GM18519 (cell line): ENCODE results near the gene SDF4.
"Not testable (repeated sequence)": the region's sequence is repeated elsewhere in the genome, so short reads cannot be mapped to it uniquely, and the experiment has no call there.

Experiments used
- ATAC-seq: cut with Tn5 transposase; IDR thresholded peaks from one replicate; pipeline ENCODE4 v1.9.1; 2021; ENCODE audit warnings: mild to moderate bottlenecking, moderate library complexity; ENCODE audit not compliant: unreplicated experiment, low FRiP score

Gene SDF4

DNA sequence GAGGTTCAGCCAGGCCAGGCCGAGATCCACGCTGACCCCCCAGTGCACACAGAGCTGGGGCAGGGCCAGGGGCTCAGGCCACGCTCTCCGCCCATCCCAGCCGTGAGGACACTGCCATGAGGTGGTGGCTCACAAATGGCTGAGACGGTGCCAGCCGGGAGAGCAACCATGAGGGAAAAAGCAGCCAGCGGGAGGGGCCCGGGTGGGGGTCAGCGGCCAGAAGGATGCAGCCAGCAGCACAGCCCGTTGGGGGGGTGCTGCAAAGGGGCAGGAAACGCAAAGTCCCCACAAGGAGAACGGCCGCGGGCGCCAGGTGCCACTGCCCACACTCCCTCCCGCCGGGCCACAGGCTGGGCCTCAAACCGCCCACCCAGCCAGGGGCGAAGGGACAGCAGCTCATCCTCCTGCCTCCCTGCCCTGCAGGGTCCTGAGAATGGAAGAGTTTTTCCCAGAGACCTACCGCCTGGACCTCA, 49.8 kb downstream of the SDF4 start:
- no peak for ATAC-seq

DNA sequence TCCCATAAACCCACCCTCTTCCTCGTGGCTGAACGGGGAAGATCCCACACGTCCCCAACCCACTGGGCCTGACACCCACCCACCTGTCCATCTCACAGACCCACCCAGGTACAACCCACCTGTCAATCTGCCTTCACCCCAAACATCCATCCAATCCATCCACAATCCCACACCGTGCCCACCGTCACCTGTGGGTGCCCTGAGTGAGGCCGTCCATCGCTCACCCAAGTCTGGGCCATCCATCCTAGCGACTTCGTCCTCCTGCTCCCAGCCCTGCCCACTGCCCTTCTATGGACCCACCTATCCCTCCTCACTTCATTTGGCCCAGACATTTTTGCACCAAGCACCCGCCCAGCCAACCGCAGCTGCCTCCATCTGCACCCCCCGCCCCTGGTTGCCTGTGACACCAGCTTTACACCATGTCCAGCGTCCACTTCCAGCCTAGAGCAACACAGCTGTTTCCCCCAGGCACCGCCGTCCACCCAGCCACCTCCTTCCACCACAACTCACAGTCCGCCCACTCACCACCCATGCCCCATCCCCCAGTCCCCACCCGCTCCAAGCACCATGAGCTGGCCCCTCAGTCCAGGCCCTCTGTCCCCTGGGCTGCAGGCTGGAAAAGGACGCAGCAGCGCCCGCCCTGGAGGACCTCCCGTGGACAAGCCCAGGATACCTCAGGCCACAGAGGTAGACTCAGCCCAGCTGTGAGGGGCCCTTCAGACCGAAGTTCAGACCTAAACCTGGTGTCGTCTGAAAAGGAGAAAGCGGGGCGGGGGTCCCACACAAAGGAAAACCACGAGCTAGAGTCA, 50.5 kb downstream of the SDF4 start:
- no peak for ATAC-seq

DNA sequence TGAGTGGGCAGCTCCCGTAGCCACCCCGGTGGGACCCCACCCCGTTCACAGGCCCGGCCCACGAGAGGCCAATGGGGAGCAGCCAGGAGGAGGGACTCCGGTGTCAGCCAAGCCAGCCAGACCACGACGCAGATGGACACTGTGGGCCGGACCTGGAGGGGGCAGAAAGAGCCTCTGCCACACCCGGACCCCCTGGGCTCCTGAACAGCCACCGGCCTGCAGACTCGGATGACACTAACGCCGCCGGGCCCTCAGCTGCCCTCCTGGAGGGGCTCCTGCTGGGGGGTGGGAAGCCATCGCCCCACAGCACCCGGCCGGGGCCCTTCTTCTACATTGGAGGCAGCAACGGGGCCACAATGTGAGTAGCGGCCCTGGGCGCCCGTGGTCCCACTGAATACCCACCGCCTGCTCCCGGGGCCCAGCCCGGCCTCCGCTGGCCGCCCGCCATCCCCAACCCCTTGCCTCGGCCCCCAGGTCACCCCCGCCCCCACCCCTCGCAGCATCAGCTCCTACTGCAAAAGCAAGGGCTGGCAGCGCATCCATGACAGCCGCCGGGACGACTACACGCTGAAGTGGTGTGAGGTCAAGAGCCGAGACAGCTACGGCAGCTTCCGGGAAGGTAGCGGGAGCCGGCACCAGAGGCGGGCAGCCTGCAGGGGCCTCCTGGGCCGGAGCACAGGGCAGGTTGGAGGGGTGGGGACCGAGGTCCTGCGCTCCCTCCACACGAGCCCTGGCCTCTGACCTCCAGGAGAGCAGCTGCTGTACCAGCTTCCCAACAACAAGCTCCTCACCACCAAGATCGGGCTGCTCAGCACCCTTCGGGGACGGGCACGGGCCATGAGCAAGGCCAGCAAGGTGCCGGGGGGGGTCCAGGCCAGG, 51.6 kb downstream of the SDF4 start:
- ATAC-seq, result no peak

DNA sequence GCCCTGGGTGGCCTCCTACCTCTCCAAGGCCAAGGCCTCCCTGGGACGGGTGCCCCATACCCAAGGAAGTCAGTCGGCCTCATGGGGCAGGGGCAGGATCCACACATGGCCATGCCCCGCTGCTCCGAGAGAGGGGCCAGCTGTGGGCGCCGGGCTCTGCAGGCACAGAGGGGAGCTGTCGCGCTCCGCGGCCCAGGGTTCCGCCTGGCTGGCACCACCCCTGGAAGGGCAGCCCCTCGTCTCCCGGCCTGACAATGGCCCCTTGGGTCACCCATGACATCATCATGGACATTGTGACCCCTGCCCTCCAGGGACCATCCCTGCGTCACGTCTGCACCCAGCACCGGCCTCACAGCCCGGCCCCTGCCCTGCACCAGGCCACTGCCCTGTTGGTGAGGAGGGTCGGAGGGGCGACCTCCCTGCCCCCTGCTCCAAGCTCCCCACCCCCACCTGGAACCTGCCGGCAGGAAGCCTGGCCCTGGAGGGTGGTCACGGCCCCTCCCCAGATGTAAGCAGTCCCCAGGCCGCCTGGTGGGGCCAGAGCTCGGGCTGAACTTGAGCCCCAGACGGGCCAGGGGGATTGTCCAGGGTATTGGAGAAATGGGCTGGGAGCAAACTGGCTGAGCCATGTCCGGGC, 52.3 kb downstream of the SDF4 start:
- ATAC-seq, result no peak

DNA sequence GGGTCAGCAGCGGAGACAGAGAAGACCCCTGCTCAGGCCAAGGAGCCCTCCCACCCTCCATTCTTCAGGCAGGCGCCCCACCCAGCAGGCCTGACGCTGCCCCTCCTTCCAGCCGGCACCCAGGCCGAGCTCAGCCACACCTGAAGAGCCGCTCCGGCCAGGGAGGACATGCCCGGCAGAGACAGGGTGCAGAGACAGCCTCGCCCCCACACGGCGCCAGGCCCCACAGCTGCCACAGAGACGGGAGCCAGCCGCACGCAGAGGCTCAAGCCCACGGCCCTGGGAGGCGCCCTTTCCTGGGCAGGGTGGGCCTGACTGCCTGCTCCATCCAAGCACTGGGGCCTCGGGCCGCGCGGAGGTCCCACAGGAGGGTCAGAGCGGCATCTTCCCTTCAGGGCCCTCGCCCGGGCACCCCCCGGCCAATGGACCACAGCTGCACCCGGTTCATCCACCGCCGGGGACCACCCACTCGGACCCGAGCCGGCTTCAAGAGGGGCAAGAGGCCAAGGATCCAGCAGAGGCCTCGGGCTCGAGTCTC, 52.9 kb downstream of the SDF4 start:
- no peak for ATAC-seq

DNA sequence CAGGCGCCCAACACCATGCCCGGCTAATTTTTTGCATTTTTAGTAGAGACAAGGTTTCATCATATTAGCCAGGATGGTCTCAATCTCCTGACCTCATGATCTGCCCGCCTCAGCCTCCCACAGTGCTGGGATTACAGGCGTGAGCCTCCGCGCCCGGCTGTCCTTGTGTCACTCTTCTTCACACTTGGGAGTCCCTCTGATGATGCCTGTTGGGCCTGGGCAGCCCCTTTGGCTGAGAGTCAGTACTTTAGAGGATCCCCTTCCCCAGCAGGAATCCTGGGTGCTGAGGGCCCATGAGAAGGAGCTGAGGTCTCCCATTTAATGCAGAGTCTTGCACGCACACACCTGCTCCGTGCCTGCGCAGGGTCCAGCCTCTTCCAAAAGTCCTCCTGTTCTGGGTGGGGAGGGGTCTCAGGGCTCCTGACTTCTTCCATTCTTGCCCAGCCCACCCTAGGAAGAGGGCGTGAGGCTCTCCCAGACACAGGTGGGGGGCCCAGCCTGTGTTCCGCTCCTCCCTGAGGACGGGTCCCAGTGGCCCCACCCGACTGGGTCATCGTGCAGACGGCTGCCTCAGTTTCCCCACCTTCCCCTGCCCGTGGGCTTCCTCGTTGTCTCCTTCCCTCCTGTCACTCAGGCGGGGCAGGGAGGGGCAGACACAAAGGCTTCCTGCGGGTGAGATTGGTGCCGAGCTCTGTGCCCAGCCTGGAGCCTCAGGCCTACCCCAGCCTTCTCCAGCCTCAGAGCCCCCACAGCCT, 54.2 kb downstream of the SDF4 start:
- ATAC-seq, result no peak

DNA sequence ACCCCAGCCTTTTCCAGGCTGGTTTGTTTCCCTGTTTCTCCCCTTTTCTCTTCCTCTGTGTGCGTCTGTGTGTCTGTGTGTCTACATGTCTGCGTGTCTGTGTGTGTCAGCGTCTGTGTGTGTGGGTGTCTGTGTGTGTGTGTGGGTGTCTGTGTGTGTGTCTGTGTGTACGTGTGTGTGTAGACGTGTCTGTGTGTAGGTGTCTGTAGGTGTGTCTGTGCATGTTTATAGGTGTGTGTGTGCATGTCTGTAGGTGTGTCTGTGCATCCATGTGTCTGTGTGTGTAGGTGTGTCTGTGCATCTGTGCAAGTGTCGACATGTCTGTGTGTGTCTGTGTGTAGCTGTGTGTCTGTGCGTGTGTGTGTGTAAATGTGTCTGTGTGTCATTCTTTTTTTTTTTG, 54.9 kb downstream of the SDF4 start:
- no peak for ATAC-seq

DNA sequence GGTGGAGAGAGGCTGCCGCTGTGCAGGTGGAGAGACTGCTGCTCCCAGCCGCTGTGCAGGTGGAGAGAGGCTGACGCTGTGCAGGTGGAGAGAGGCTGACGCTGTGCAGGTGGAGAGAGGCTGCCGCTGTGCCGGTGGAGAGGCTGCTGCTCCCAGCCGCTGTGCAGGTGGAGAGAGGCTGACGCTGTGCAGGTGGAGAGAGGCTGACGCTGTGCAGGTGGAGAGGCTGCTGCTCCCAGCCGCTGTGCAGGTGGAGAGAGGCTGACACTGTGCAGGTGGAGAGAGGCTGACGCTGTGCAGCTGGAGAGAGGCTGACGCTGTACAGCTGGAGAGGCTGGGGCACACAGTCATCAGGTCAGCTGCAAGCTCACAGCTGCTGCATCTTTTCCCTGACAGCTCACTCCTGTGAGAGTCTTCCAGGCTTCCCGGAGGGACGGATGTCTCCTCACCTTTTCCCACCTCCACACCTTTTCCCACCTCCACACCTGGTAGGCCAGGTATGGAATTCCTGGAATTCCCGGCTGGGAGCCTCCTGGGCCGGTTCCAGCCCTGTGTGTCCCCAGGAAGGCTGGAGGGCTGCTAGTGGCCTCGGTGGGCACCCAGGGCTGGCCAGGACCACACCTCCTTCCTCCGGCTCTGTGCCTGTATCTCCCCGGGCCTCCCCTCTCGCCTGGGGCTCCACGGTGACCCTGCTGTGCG, 55.6 kb downstream of the SDF4 start:
- ATAC-seq, result not testable (repeated sequence)

DNA sequence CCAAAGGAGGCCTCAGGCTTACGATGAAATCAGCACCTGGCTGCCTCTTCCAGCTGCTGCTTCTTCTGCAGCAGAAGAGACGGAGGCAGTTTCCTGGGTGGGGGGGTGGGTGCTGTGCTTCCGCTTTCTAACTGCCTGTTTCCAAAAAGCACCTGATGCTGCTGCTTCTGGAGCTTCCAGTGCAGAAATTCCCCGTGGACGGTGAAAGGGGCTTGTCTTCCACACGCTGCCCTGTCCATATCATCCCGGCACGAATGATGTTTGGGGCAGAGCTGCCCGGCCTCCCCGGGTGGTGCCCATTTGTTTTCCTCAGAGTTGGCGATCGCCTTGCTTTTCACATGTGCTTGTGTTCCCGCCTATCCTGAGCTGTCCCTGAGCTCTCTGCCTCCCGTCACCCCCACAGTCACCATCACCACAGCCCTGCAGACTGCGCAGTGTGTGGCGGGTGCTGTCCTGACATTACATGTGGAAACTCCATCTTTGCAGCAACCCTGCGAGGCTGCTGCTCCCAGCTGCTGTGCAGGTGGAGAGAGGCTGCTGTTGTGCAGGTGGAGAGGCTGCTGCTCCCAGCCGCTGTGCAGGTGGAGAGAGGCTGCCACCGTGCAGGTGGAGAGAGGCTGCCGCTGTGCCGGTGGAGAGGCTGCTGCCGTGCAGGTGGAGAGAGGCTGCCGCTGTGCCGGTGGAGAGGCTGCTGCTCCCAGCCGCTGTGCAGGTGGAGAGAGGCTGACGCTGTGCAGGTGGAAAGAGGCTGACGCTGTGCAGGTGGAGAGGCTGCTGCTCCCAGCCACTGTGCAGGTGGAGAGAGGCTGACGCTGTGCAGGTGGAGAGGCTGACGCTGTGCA, 56.4 kb downstream of the SDF4 start:
- no peak for ATAC-seq

DNA sequence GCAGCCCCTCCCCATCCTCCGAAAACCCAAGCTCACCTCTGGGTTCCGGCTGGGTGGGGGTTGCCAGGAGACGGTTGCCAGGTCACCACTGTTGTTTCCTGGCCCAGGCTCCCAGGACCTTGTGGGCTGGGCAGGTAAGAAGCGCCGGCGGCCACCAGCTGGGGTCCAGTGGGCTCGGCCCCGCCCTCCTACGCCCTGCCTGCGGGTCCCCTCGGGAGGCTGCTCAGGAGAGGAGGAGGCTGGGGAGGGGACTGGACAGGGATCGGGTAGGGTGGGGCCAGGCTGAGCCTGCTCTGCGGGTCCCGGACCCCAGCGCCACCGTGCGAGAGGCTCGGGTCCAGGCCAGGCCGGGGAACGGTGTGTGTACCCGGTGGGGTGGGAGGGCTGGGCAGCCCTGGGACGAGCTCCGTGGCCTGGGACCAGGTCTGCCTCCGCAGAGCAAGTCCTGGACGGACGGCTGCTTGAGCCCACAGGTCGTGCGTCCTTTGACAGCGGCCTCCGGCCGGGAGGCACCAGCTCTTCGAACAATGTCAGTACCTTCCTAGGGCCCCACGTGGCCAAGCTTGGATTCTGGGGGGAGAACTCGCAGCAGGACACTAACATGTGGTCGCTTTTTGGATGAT, 57.9 kb downstream of the SDF4 start, which contains the start of gene TTLL10:
TSS of gene TTLL10 (plus strand) at position 88 of the 623 bp plus-strand sequence. CDS start 5,336 bp downstream, outside the sequence.
- no peak for ATAC-seq

DNA sequence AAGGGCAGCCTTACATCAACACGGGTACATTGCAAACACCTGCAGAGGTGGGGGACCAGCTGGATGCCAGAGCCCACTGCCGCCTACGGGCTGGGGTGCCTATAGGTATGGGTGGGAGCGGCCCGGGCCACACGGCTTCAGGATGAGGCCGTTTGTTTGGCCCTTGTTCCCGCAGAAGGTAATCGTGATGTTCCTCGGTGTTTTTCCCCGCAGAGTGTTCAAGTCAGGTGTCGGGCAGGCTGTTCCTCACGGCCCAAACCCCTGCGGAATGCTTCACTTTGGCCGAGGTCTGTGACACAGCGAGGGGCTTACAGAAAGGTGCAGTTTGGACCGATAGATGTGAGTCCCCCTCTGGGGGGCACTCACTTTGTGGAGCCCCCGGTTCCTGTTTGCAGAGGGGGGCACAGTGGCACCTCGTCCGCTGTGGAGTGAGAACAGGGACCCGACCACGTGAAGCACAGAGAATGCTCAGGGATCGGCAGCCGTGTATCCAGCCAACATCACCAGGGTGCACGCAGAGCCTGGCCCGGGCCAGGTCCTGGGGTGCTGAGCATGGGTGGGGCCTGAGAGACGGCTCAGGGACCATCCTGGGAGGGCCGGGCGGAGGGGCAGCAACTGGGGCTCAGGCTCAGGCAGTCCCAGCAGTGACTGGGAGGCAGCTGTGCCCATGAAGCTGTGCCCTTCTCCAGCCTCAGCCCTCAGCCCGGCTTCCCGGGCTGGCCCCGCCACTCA, 58.6 kb downstream of the SDF4 start:
- no peak for ATAC-seq

DNA sequence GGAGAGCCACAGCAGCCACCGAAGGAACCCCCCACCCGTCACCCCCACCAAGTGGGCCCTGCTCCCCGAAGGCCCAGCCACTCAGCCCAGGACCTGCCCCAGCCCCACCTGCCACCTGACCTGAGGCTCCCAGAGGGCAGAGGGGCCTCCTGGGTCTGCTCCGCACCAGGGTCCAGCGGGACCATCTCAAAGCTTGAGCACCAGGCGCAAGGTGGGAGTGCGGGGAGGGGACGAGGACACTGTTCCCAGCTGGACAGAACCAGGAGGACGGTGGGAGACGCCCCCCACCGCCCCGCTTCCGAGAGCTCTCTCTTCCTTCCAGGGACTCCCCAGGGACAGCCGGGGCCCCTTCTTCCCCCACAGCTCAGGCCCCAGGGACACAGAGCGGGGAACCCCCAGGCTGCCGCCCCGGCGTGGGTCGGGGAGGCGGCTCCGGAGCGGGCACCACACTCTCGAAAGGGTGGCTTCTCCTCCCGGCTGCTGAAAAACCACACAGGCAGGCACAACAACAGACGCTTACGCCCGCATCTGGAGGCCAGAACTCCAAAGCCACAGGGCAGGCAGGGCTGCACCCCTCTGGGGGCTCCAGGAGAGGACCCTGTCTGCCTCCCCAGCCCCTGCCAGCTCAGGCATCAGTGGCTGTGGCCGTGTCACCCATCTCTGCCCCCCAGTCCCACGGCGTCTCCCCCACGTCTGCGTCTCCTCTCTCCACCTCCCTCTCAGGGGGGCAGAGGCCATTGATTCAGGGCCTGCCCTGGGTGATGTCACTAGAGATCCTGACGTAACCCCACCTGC, 60.1 kb downstream of the SDF4 start:
- ATAC-seq, result no peak

DNA sequence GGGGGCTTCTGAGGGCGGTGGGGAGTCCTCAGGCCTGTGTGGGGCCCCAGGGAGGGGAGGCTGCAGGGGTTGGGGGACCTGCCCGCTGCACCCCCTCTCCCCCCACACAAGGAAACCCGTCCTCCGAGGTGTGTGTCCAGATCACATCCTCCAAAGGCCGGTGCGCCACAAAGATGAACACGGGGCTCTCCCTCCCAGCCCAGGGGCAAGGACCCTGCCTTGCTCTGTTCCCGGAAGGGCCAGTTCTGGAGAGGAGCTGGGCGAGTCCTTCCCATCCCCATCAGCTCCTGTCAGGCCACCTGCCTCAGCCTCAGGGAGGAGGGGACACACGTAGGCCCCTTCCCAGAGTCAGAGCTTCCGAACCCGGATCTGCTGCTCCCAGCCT, 60.6 kb downstream of the SDF4 start:
- ATAC-seq, result no peak

DNA sequence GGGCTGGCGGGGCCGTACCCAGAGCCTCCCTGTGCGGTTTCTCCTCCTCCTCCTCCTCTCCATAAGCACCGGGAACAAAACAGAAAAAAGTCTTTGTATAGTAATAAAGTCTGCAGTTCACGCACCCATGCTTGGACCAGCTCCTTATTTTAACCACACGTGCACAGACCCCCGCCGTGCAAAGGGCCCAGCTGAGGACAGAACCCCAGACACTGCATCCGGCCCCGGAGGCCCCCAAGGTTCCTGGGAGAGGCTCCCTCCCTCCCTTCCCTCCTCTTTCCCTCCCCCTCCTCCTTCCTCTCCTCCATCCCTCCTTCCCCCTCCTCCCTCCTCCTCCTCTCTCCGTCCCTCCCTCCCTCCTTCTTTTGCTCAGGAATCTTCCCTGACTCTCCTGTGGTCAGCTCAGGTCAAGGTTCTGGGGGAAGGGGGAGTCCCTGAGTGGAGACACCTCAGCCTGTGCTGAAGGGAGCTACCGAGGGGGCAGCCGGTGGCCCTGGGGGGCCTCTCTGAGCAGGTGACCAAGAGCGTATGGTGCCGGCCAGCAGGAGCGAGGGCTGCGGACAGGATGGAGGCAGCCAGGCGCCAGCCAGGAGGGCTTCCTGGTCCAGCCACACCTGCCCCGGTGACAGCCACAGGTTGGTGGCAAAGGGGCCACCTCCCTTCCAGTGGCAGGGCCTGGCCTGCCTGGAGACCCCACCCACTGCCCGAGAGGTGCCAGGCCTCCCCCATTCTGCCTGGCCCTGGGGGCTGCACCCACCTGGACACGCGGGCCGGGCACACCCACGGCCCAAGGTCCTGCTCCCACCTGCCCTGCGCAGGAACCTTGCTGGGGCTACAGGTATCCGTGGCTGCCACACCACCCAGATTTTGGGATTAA, 61.3 kb downstream of the SDF4 start:
- no peak for ATAC-seq

DNA sequence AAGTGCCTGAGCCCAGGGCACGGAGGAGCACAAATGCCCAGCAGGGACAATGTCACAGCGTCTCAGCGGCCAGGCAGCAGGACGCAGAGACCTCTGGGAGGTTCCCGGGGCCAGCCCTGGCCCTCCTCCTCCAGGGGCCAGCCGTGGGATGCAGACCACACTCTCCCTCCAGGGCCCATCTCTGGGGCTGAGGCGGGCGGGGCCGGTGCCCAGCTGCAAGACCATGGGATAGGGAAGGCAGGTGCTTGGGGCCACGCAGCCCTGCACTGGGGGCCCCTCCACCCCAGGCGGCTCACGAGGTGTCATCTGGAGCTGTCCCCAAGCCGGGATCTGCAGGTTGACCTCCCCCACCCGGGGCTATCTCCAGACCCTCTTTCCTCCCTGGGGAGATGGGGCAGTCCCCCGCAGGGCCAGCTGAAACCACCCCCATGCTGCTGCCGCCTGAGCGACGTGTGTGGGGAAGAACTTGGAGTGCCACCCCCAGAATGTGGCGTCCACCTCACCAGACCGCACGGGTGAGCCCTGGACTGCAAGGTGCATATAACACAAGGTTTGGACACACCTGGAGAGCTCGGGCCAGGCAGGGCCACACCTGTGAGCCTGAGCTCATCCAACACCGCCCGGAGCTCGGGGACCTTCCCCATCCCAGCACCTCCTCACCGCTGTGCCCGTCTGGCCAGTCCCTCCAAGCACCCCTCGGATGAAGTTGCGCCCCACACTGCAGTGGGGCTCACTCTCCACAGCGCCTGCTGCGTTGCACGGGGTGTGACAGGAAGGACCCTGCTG, 62.2 kb downstream of the SDF4 start:
- no peak for ATAC-seq
